OCI-LY3 (cell line): ENCODE results near the gene IL3.
A peak's percentile ranks its signal among the peaks of the same experiment; 100 is the strongest.

Experiments
- H2AFZ ChIP-seq: fragments of 200-600, 300-600 bp; shearing (Covaris generic); 2 replicates; pipeline ENCODE4 v1.6.0; 2014; ENCODE audit warnings: antibody characterized with exemption, low read depth, low read length
- H3K27ac ChIP-seq: fragments of 200-600, 300-600 bp; sonication (generic); 2 replicates; pipeline ENCODE4 v1.5.1; 2014; ENCODE audit warnings: mild to moderate bottlenecking, low read length, moderate library complexity, mixed read lengths
- H3K27me3 ChIP-seq: fragments of 200-600, 300-600 bp; sonication (generic); 2 replicates; pipeline ENCODE4 v1.6.1; 2014; ENCODE audit warnings: low read depth, low read length, mixed read lengths
- H3K36me3 ChIP-seq: fragments of 200-600, 300-600 bp; sonication (generic); replicated peaks from 2 replicates; pipeline ENCODE3; 2014; ENCODE audit warnings: low read depth, low read length, mixed read lengths
- H3K4me1 ChIP-seq: fragments of 300-600, 200-600 bp; sonication (generic); 2 replicates; pipeline ENCODE4 v1.6.1; 2014; ENCODE audit warnings: low read length, mixed read lengths
- H3K4me2 ChIP-seq: fragments of 200-600, 300-600 bp; sonication (generic); 2 replicates; pipeline ENCODE4 v1.6.1; 2014; ENCODE audit warnings: low read length, mixed read lengths
- H3K4me3 ChIP-seq: fragments of 300-600, 200-600 bp; sonication (generic); 2 replicates; pipeline ENCODE4 v1.5.1; 2014; ENCODE audit warnings: antibody characterized with exemption, mild to moderate bottlenecking, low read length, moderate library complexity
- H3K79me2 ChIP-seq: fragments of 300-600, 200-600 bp; shearing (Covaris generic); 2 replicates; pipeline ENCODE4 v1.6.1; 2014; ENCODE audit warnings: mild to moderate bottlenecking, low read length, mixed read lengths
- H3K9ac ChIP-seq: fragments of 300-600, 200-600 bp; shearing (Covaris generic); 2 replicates; pipeline ENCODE4 v1.6.0; 2014; ENCODE audit warnings: mild to moderate bottlenecking, low read length, moderate library complexity
- H3K9me3 ChIP-seq: fragments of 200-600, 300-600 bp; shearing (Covaris generic); 2 replicates; pipeline ENCODE4 v1.6.1; 2014; ENCODE audit warnings: low read length, mixed read lengths; ENCODE audit not compliant: insufficient read depth
- H4K20me1 ChIP-seq: fragments of 200-600, 300-600 bp; sonication (generic); 2 replicates; pipeline ENCODE4 v1.6.1; 2016; ENCODE audit warnings: low read length, mixed read lengths; ENCODE audit not compliant: insufficient read depth
- CTCF ChIP-seq: fragments of 200-600, 300-600 bp; sonication (generic); IDR thresholded peaks from 2 replicates; pipeline ENCODE4 v1.5.1; 2014; ENCODE audit warnings: antibody characterized with exemption, low read length, low read depth
- EZH2phosphoT487 ChIP-seq: fragments of 200-600 bp; shearing (Covaris generic); IDR thresholded peaks from 2 replicates; pipeline ENCODE4 v1.6.1; 2018; ENCODE audit warnings: antibody characterized with exemption, mixed run types, low read depth

IL3 gene

GRCh38 chr5:132093271-132093670 lies 32.8 kb downstream of the IL3 start:
- no peak overlapping the region for H3K4me3 ChIP-seq
- TF ChIP-seq CTCF (no peak), EZH2phosphoT487 (no peak)
- H3K27ac ChIP-seq = no peak overlapping the region
- no peaks in the 10 kb centered on the region for H4K20me1 ChIP-seq
- no peaks in the 10 kb centered on the region for H3K9me3 ChIP-seq
- H3K9ac ChIP-seq = no peak overlapping the region
- H3K27me3 ChIP-seq = peaks cover 14% of the 10 kb centered on the region
- H3K4me2 ChIP-seq = no peak overlapping the region
- no peaks in the 10 kb centered on the region for H3K36me3 ChIP-seq
- H3K4me1 ChIP-seq = peaks cover 42% of the 10 kb centered on the region
- no peaks in the 10 kb centered on the region for H3K79me2 ChIP-seq
- no peak overlapping the region for H2AFZ ChIP-seq

GRCh38 chr5:132094393-132095076 lies 34.1 kb downstream of the IL3 start:
- Histone ChIP-seq H3K4me1 (peaks cover 55% of the 10 kb centered on the region), H3K27me3 (peaks cover 14% of the 10 kb centered on the region), H3K9ac (peak overlapping the region; percentile 49; the same call in 1 of the 2 replicates), H3K27ac (peak overlapping the region; percentile 57), H3K9me3 (no peaks in the 10 kb centered on the region), H3K36me3 (no peaks in the 10 kb centered on the region), H4K20me1 (no peaks in the 10 kb centered on the region), H3K79me2 (no peaks in the 10 kb centered on the region), H2AFZ (no peak overlapping the region), H3K4me3 (no peak overlapping the region), H3K4me2 (peak overlapping the region; percentile 61)
- no peak for TF ChIP-seq EZH2phosphoT487
- TF ChIP-seq CTCF = no peak

DNA sequence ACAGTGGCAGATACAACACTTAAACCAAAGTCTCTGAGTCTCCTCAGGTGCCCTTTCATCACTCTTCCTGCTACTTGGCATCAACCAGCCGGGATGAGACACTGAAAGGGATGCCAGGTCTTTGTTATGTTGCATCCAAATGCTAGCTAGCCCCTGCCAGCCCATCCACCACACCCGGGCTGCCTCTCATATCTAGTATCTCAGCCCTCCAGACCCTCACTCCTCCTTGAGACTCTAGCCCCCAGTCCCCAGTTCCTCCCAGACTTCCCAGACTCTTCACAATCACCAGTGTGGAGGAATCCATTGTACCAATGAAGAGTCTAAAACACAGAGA lies 34.6 kb downstream of the IL3 start:
- peak overlapping the region; percentile 57 for H3K27ac ChIP-seq
- H3K9me3 ChIP-seq = no peaks in the 10 kb centered on the region
- H3K9ac ChIP-seq = peak overlapping the region; percentile 49; the same call in 1 of the 2 replicates
- no peak overlapping the region for H2AFZ ChIP-seq
- H3K79me2 ChIP-seq = no peaks in the 10 kb centered on the region
- no peaks in the 10 kb centered on the region for H4K20me1 ChIP-seq
- peaks cover 14% of the 10 kb centered on the region for H3K27me3 ChIP-seq
- peak overlapping the region; percentile 32; the same call in 1 of the 2 replicates for H3K4me3 ChIP-seq
- TF ChIP-seq CTCF (no peak), EZH2phosphoT487 (no peak)
- H3K36me3 ChIP-seq = no peaks in the 10 kb centered on the region
- peaks cover 60% of the 10 kb centered on the region for H3K4me1 ChIP-seq
- peak overlapping the region; percentile 61 for H3K4me2 ChIP-seq

DNA sequence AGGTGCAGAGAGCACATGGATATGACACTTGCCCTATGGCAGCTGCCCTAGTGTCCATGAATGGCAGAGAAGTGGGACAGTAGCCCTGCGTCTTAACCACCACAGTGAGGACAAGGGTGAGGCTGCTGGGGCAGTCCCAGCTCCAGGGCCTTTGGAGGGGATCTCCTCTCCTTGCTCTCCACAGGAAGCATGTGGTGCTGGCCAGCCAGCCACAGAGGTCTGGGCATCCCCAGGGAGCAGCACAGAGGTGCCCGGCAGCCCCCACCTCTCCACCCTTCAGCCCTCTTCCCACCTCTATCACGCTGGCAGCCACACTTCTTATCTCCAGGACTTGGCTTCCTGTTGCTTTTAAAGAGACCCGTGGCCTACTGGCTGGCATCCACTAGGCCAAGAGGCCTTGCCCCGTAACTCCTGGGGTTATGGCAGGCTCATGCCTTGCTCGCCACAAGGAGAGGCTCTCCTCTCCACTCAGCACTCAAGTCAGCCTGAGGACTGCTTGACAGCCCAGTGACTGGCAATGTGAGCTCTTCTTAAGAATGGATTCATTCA lies 35.0 kb downstream of the IL3 start:
- Histone ChIP-seq H3K27me3 (peaks cover 14% of the 10 kb centered on the region), H3K9ac (peak overlapping the region; percentile 49; the same call in 1 of the 2 replicates), H3K4me1 (peaks cover 64% of the 10 kb centered on the region), H4K20me1 (no peaks in the 10 kb centered on the region), H2AFZ (no peak overlapping the region), H3K79me2 (no peaks in the 10 kb centered on the region), H3K4me2 (peak overlapping the region; percentile 61), H3K4me3 (peak overlapping the region; percentile 32; the same call in 1 of the 2 replicates), H3K27ac (peak overlapping the region; percentile 57), H3K9me3 (no peaks in the 10 kb centered on the region), H3K36me3 (no peaks in the 10 kb centered on the region)
- TF ChIP-seq EZH2phosphoT487 (no peak), CTCF (no peak)
